A549 (cell line): ENCODE data around the gene PDE6C. TPM values are rescaled to one million over a fixed set of nuclear protein-coding genes. Genes with fewer than 3 reads are reported as not detected.

Source experiments
- ATAC-seq, 2 experiments: fragments of 200-7000 bp in 1 of 2; fragments of >200 bp in 1 of 2; cut with Nextera tagmentation in 1 of 2; cut with Tn5 transposase in 1 of 2; 3 replicates each; pipeline versions ENCODE4 v1.8.0 to v1.9.1; 2018 to 2020; ENCODE audit warnings: mild to moderate bottlenecking in 1 of 2, moderate library complexity in 1 of 2
- CTCF ChIA-PET: fragments of 300-600 bp; sonication (Branson Sonifier 250); formaldehyde crosslinking; extraction: SDS; loops from one replicate; lab custom pipeline; 2021; ENCODE audit warnings: antibody characterized with exemption, inconsistent platforms; lab: Yijun Ruan, JAX
- POLR2A ChIA-PET: fragments of 350-600 bp; formaldehyde crosslinking; extraction: SDS; loops from one replicate; lab custom pipeline; 2021; ENCODE audit warnings: antibody characterized with exemption, inconsistent platforms; lab: Yijun Ruan, JAX
- DNase-seq, 2 experiments: peaks; one replicate each; pipeline versions ENCODE4 v3.0.0 to v3.0.0-alpha.2; 2011 to 2016; ENCODE audit warnings: low read depth in 1 of 2, low spot score in 1 of 2
- FAIRE-seq: peaks from 2 replicates; lab custom pipeline; 2011; peaks lifted over from hg19 to GRCh38; lab: Jason Lieb, UNC
- H3K27ac ChIP-seq, 2 experiments: fragments of >200 bp; sonication (Bioruptor Twin); formaldehyde crosslinking; 3 replicates each; pipeline ENCODE4 v1.5.1; 2016 to 2017
- H3K4me1 ChIP-seq: fragments of >200 bp; sonication (Bioruptor Twin); formaldehyde crosslinking; 3 replicates; pipeline ENCODE4 v1.6.1; 2016
- H3K4me2 ChIP-seq: fragments of >200 bp; sonication (Bioruptor Twin); formaldehyde crosslinking; 3 replicates; pipeline ENCODE4 v1.6.1; 2016
- H3K4me3 ChIP-seq: fragments of >200 bp; sonication (Bioruptor Twin); formaldehyde crosslinking; 3 replicates; pipeline ENCODE4 v1.5.1; 2016
- H3K9me3 ChIP-seq: fragments of >200 bp; sonication (Bioruptor Twin); formaldehyde crosslinking; 3 replicates; pipeline ENCODE4 v1.6.1; 2016
- BHLHE40 ChIP-seq: IDR thresholded peaks from 2 replicates; pipeline ENCODE4 v1.6.1; 2012; ENCODE audit warnings: low read depth, low read length, inconsistent platforms
- CEBPB ChIP-seq, 2 experiments: fragments of >200 bp in 1 of 2; sonication (Bioruptor Twin) in 1 of 2; formaldehyde crosslinking in 1 of 2; IDR thresholded peaks; 2 replicates each; pipeline ENCODE4 v1.6.1; 2012 to 2016
- EHMT2 ChIP-seq: fragments of 200-600 bp; sonication (generic); IDR thresholded peaks from 2 replicates; pipeline ENCODE4 v1.6.1; 2016; ENCODE audit warnings: antibody characterized with exemption, low read depth, mild to moderate bottlenecking, moderate library complexity
- HDAC2 ChIP-seq: fragments of 200-600 bp; sonication (generic); IDR thresholded peaks from 2 replicates; pipeline ENCODE4 v1.6.1; 2016
- HEYL ChIP-seq: fragments of 250-450 bp; sonication (Bioruptor Pico); IDR thresholded peaks from 2 replicates; pipeline ENCODE4 v1.8.0; 2021; ENCODE audit warnings: mild to moderate bottlenecking, moderate library complexity
- HOXB13 ChIP-seq: fragments of 250-450 bp; sonication (Bioruptor Pico); IDR thresholded peaks from 2 replicates; pipeline ENCODE4 v1.5.0; 2020; ENCODE audit warnings: low read depth, mild to moderate bottlenecking, moderate library complexity
- JUNB ChIP-seq: fragments of >200 bp; sonication (Bioruptor Twin); formaldehyde crosslinking; IDR thresholded peaks from 2 replicates; pipeline ENCODE4 v1.6.1; 2016
- KDM1A ChIP-seq: fragments of 200-600 bp; sonication (generic); IDR thresholded peaks from 2 replicates; pipeline ENCODE4 v1.6.1; 2016; ENCODE audit warnings: low read depth, mild to moderate bottlenecking
- KDM5A ChIP-seq: fragments of 200-600 bp; sonication (generic); IDR thresholded peaks from 2 replicates; pipeline ENCODE4 v1.6.1; 2016; ENCODE audit warnings: antibody characterized with exemption, mild to moderate bottlenecking
- MAZ ChIP-seq: fragments of 150-350 bp; IDR thresholded peaks from 2 replicates; pipeline ENCODE4 v1.6.1; 2014; ENCODE audit warnings: antibody characterized with exemption, low read depth, low read length, borderline replicate concordance
- MYC ChIP-seq: IDR thresholded peaks from 2 replicates; pipeline ENCODE4 v1.6.1; 2012; ENCODE audit warnings: mild to moderate bottlenecking, inconsistent platforms, low read length, improper control_type of control experiment, borderline replicate concordance
- NFE2L2 ChIP-seq: fragments of 150-350 bp; conservative IDR thresholded peaks from 2 replicates; pipeline ENCODE4 v1.6.1; 2014; ENCODE audit warnings: low read length
- POLR2A ChIP-seq: IDR thresholded peaks from 2 replicates; pipeline ENCODE4 v1.6.1; 2012; ENCODE audit warnings: mild to moderate bottlenecking, low read length
- POLR2AphosphoS2 ChIP-seq: conservative IDR thresholded peaks from 2 replicates; pipeline ENCODE4 v1.6.1; 2012; ENCODE audit warnings: low read length, improper control_type of control experiment, inconsistent platforms
- RAD21 ChIP-seq, 2 experiments: fragments of >200 bp in 1 of 2; sonication (Bioruptor Twin) in 1 of 2; formaldehyde crosslinking in 1 of 2; IDR thresholded peaks in 1 of 2; conservative IDR thresholded peaks in 1 of 2; 2 replicates in 1 of 2; 3 replicates in 1 of 2; pipeline ENCODE4 v1.6.1; 2012 to 2018; ENCODE audit warnings: inconsistent platforms in 1 of 2
- RFX5 ChIP-seq: fragments of 450-650 bp; IDR thresholded peaks from 2 replicates; pipeline ENCODE4 v1.7.1; 2014; ENCODE audit warnings: antibody characterized with exemption, mild to moderate bottlenecking, moderate library complexity
- RNF2 ChIP-seq: fragments of 200-600 bp; sonication (generic); IDR thresholded peaks from 2 replicates; pipeline ENCODE4 v1.6.1; 2016; ENCODE audit warnings: low read depth, mild to moderate bottlenecking, antibody characterized with exemption, moderate library complexity, borderline replicate concordance
- TP53 ChIP-seq: fragments of 250-450 bp; sonication (Bioruptor Pico); IDR thresholded peaks from 2 replicates; pipeline ENCODE4 v1.5.0; 2021; ENCODE audit warnings: mild to moderate bottlenecking, moderate library complexity
- ZSCAN20 ChIP-seq: fragments of 250-450 bp; sonication (Bioruptor Pico); IDR thresholded peaks from 2 replicates; pipeline ENCODE4 v1.8.0; 2022; ENCODE audit warnings: mild to moderate bottlenecking, moderate library complexity
- WGBS: methylation state at CpG from one replicate; pipeline ENCODE4 v1.1.6; 2017; ENCODE audit errors: missing lambda C conversion rate; 5-methylcytosine and 5-hydroxymethylcytosine counted together
- polyA plus RNA-seq, 4 experiments: library from polyadenylated mRNA; depleted of rRNA in 3 of 4; stranded (reverse); fragments of >200 nt; fragmentation: RNase III in 1 of 4; extraction: RNeasy Plus Mini Kit Qiagen cat#74134 plus additional on column Dnase treatment in 1 of 4; gene quantifications; 2 replicates in 3 of 4; 3 replicates in 1 of 4; pipeline ENCODE4 v1.2.3, GENCODE V29; 2011 to 2017
- TF ChIP-seq, protein P1 (sequence below): fragments of >200 bp; sonication (Bioruptor Twin); formaldehyde crosslinking; IDR thresholded peaks from 2 replicates; pipeline ENCODE4 v1.6.1; 2016
- TF ChIP-seq, protein P2 (sequence below): IDR thresholded peaks from 2 replicates; pipeline ENCODE4 v1.6.1; 2012
- TF ChIP-seq, protein P3 (sequence below): fragments of >200 bp; sonication (Bioruptor Twin); formaldehyde crosslinking; IDR thresholded peaks from 3 replicates; pipeline ENCODE4 v1.5.1; 2016
- TF ChIP-seq, protein P4 (sequence below): fragments of 250-450 bp; sonication (Bioruptor Pico); IDR thresholded peaks from 2 replicates; pipeline ENCODE4 v1.5.0; 2020; ENCODE audit warnings: low read depth, mild to moderate bottlenecking, moderate library complexity

The PDE6C gene
- polyA plus RNA-seq, 2 of the 4 experiments (the other 2 are of a cell fraction): not detected

DNA sequence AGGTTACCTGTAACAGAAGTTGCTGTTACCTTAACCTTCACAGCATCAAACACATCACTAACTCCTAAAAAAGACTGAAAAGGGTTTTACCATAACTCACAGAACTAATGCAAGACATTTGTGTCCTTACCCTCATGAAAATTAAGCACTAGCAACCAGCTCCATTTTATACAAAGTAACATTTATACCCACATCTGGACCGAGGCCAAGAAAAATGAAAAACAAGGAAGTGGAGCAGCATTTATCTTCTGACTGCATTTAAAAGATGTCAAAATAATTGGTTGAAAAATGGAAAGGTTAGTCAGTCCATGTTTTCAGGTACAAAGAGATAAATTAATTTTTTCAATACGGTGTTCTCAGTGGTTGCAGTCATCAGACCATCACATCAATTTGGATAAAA is 8.2 kb upstream of the PDE6C start:
- Histone ChIP-seq H3K4me3 (no peak overlapping the region), H3K4me1 (peaks cover 33% of the 10 kb centered on the region), H3K9me3 (no peaks in the 10 kb centered on the region), H3K27ac (no peak overlapping the region), H3K4me2 (peak overlapping the region; percentile 20; the same call in 1 of the 3 replicates)
- WGBS: 36% methylated on average over 2 of the region's 2 CpGs
- ATAC-seq: no peak
- DNase-seq: no peak
- POLR2A ChIA-PET: no interaction called here
- TF ChIP-seq, protein P1, sequence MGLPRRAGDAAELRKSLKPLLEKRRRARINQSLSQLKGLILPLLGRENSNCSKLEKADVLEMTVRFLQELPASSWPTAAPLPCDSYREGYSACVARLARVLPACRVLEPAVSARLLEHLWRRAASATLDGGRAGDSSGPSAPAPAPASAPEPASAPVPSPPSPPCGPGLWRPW: no peak
- TF ChIP-seq, protein P2, sequence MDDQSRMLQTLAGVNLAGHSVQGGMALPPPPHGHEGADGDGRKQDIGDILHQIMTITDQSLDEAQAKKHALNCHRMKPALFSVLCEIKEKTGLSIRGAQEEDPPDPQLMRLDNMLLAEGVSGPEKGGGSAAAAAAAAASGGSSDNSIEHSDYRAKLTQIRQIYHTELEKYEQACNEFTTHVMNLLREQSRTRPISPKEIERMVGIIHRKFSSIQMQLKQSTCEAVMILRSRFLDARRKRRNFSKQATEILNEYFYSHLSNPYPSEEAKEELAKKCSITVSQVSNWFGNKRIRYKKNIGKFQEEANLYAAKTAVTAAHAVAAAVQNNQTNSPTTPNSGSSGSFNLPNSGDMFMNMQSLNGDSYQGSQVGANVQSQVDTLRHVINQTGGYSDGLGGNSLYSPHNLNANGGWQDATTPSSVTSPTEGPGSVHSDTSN: no peak
- TF ChIP-seq POLR2AphosphoS2: no peak
- TF ChIP-seq, protein P3, sequence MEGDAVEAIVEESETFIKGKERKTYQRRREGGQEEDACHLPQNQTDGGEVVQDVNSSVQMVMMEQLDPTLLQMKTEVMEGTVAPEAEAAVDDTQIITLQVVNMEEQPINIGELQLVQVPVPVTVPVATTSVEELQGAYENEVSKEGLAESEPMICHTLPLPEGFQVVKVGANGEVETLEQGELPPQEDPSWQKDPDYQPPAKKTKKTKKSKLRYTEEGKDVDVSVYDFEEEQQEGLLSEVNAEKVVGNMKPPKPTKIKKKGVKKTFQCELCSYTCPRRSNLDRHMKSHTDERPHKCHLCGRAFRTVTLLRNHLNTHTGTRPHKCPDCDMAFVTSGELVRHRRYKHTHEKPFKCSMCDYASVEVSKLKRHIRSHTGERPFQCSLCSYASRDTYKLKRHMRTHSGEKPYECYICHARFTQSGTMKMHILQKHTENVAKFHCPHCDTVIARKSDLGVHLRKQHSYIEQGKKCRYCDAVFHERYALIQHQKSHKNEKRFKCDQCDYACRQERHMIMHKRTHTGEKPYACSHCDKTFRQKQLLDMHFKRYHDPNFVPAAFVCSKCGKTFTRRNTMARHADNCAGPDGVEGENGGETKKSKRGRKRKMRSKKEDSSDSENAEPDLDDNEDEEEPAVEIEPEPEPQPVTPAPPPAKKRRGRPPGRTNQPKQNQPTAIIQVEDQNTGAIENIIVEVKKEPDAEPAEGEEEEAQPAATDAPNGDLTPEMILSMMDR: no peak
- TF ChIP-seq NFE2L2: no peak
- TF ChIP-seq MAZ: no peak
- TF ChIP-seq MYC: no peak
- no peak for TF ChIP-seq RAD21 (conservative IDR thresholded peaks at IDR 0.05 in 1 of 2, IDR thresholded peaks at IDR 0.05 in 1 of 2)
- TF ChIP-seq ZSCAN20 (CRISPR knock-in tag): no peak
- TF ChIP-seq EHMT2: no peak
- no peak for TF ChIP-seq TP53 (CRISPR knock-in tag)
- TF ChIP-seq, protein P4, sequence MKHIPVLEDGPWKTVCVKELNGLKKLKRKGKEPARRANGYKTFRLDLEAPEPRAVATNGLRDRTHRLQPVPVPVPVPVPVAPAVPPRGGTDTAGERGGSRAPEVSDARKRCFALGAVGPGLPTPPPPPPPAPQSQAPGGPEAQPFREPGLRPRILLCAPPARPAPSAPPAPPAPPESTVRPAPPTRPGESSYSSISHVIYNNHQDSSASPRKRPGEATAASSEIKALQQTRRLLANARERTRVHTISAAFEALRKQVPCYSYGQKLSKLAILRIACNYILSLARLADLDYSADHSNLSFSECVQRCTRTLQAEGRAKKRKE (CRISPR knock-in tag): no peak
- TF ChIP-seq POLR2A: no peak
- TF ChIP-seq HOXB13 (CRISPR knock-in tag): no peak
- no peak for TF ChIP-seq HEYL
- TF ChIP-seq BHLHE40: no peak
- CTCF ChIA-PET: interaction anchor here (0.7 to 1.2 kb wide), 4 partner anchors 23 to 50 kb away, joined by 3 read pairs; no protein-coding TSS in a partner anchor
- FAIRE-seq: no peak

DNA sequence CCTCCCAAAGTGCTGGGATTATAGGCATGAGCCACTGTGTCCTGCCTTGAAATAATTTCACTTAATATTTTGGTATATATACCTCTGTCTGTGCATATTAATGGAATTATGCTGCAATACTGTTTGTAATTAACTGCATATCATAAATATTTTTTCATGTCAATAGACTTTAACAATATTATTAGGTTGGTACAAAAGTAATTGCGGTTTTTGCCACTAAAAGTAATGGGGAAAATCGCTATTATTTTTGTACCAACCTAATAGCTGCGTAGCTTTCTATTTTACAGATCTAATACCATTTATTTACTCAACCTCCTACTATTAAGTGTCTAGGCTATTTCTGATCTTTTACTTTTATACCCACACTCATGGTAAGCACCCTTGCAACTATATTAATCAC is 3.9 kb upstream of the PDE6C start:
- no peak overlapping the region for H3K4me2 ChIP-seq
- ATAC-seq (no peak), DNase-seq (no peak), FAIRE-seq (no peak)
- ChIA-PET POLR2A (no interaction called here), CTCF (interaction anchor here (0.6 kb wide), 1 partner anchor 62 kb away, joined by 4 read pairs; no protein-coding TSS in a partner anchor)
- H3K9me3 ChIP-seq: no peaks in the 10 kb centered on the region
- no peak overlapping the region for H3K27ac ChIP-seq
- peaks cover 13% of the 10 kb centered on the region for H3K4me1 ChIP-seq
- 73% methylated on average over 3 of the region's 3 CpGs for WGBS
- H3K4me3 ChIP-seq: no peak overlapping the region
- no peak for TF ChIP-seq RNF2
- TF ChIP-seq KDM1A: no peak
- no peak for TF ChIP-seq RFX5
- no peak for TF ChIP-seq POLR2AphosphoS2
- no peak for TF ChIP-seq ZSCAN20 (CRISPR knock-in tag)
- TF ChIP-seq HEYL: no peak
- TF ChIP-seq HDAC2: no peak
- TF ChIP-seq, protein P2: no peak
- no peak for TF ChIP-seq JUNB
- no peak for TF ChIP-seq KDM5A
- TF ChIP-seq CEBPB (IDR thresholded peaks at IDR 0.05): no peak
